Muscle of leg (tissue), 11 donors: ENCODE data around the gene ZNF521. TPM values are rescaled to one million over a fixed set of nuclear protein-coding genes. Genes with fewer than 3 reads are reported as not detected.

Experiments used
- DNase-seq: peaks from one replicate; pipeline ENCODE4 v3.0.0; 2013
- H3K27ac ChIP-seq: one replicate; pipeline ENCODE4 v1.5.1; 2013; ENCODE audit warnings: mild to moderate bottlenecking, low read length, control low read depth
- H3K27me3 ChIP-seq: one replicate; pipeline ENCODE4 v1.6.1; 2013; ENCODE audit warnings: low read length; ENCODE audit not compliant: control insufficient read depth, insufficient read depth
- H3K36me3 ChIP-seq: one replicate; pipeline ENCODE4 v1.6.1; 2013; ENCODE audit warnings: low read length; ENCODE audit not compliant: control insufficient read depth, insufficient read depth
- H3K4me1 ChIP-seq: one replicate; pipeline ENCODE4 v1.6.1; 2013; ENCODE audit warnings: low read length; ENCODE audit not compliant: control insufficient read depth, insufficient read depth
- H3K4me3 ChIP-seq: one replicate; pipeline ENCODE4 v1.5.1; 2013; ENCODE audit warnings: low read length, control low read depth
- H3K9me3 ChIP-seq: replicated peaks from 2 replicates; pipeline ENCODE4 v1.6.1; 2013; ENCODE audit warnings: low read depth, low read length; ENCODE audit not compliant: control insufficient read depth
- WGBS: methylation state at CpG from one replicate; pipeline ENCODE4 v1.1.5; 2013; ENCODE audit warnings: missing lambda C conversion rate; ENCODE audit not compliant: insufficient coverage; 5-methylcytosine and 5-hydroxymethylcytosine counted together
- polyA plus RNA-seq, 8 donors: library from polyadenylated mRNA; unstranded; fragments of 120-200 nt; gene quantifications; one replicate each; pipeline versions ENCODE4 v1.2.1 to v1.2.3, GENCODE V29; 2013; ENCODE audit warnings: inconsistent platforms in 1 of 8, low replicate concordance in 1 of 8; ENCODE audit not compliant: insufficient read length in 8 of 8, insufficient read depth in 1 of 8
- total RNA-seq: library from RNA; stranded (reverse); fragments of 120-200 nt; gene quantifications from one replicate; pipeline ENCODE4 v1.2.4, GENCODE V29; 2013

Gene ZNF521
- total and polyA plus RNA-seq, 9 donors: 29.6 to 67.1 (median 46.1) TPM

- no CpG with 5 or more reads among the region's 6 CpGs for whole genome bisulfite sequencing
- Histone ChIP-seq H3K27me3 (no peaks in the 10 kb centered on the region), H3K27ac (peak overlapping the region; percentile 80), H3K9me3 (no peaks in the 10 kb centered on the region), H3K4me3 (peak overlapping the region; percentile 45), H3K4me1 (peaks cover 6% of the 10 kb centered on the region), H3K36me3 (no peaks in the 10 kb centered on the region)
- DNase-seq: no peak
Observed at GRCh38 chr18:25352629-25353005, 651 bp upstream of the ZNF521 start.

- WGBS: 0% methylated on average over 4 of the region's 20 CpGs
- Histone ChIP-seq H3K4me1 (peaks cover 6% of the 10 kb centered on the region), H3K4me3 (peak overlapping the region; percentile 80), H3K27ac (peak overlapping the region; percentile 98), H3K9me3 (no peaks in the 10 kb centered on the region), H3K27me3 (no peaks in the 10 kb centered on the region), H3K36me3 (no peaks in the 10 kb centered on the region)
- peak; percentile 68 for DNase-seq
Observed at GRCh38 chr18:25351280-25351775, 638 bp downstream of the ZNF521 start.

- H3K9me3 ChIP-seq: no peaks in the 10 kb centered on the region
- no peaks in the 10 kb centered on the region for H3K36me3 ChIP-seq
- H3K27ac ChIP-seq: peak overlapping the region; percentile 98
- H3K27me3 ChIP-seq: no peaks in the 10 kb centered on the region
- WGBS: under 1% methylated on average over 52 of the region's 76 CpGs
- peak; percentile 91 for DNase-seq
- H3K4me3 ChIP-seq: peak overlapping the region; percentile 84
- H3K4me1 ChIP-seq: peaks cover 6% of the 10 kb centered on the region
Observed at GRCh38 chr18:25350489-25351251, 1.3 kb downstream of the ZNF521 start.

- Histone ChIP-seq H3K4me3 (peak overlapping the region; percentile 84), H3K27me3 (no peaks in the 10 kb centered on the region), H3K27ac (peak overlapping the region; percentile 97), H3K36me3 (no peaks in the 10 kb centered on the region), H3K9me3 (no peaks in the 10 kb centered on the region), H3K4me1 (peaks cover 8% of the 10 kb centered on the region)
- under 1% methylated on average over 49 of the region's 64 CpGs for WGBS
- peak; percentile 78 for DNase-seq
Observed at GRCh38 chr18:25349926-25350487, 2.0 kb downstream of the ZNF521 start.

- Histone ChIP-seq H3K27me3 (no peaks in the 10 kb centered on the region), H3K27ac (peak overlapping the region; percentile 91), H3K4me1 (peaks cover 8% of the 10 kb centered on the region), H3K9me3 (no peaks in the 10 kb centered on the region), H3K36me3 (no peaks in the 10 kb centered on the region), H3K4me3 (peak overlapping the region; percentile 84)
- DNase-seq: peak; percentile 83
- under 1% methylated on average over 70 of the region's 78 CpGs for WGBS
Observed at GRCh38 chr18:25349131-25349925, 2.6 kb downstream of the ZNF521 start.

- peaks cover 8% of the 10 kb centered on the region for H3K4me1 ChIP-seq
- no peaks in the 10 kb centered on the region for H3K9me3 ChIP-seq
- H3K4me3 ChIP-seq: peak overlapping the region; percentile 63
- WGBS: 19% methylated on average over 9 of the region's 17 CpGs
- peak overlapping the region; percentile 91 for H3K27ac ChIP-seq
- H3K36me3 ChIP-seq: no peaks in the 10 kb centered on the region
- peak; percentile 65 for DNase-seq
- H3K27me3 ChIP-seq: no peaks in the 10 kb centered on the region
Observed at GRCh38 chr18:25348386-25349130, 3.4 kb downstream of the ZNF521 start.

GRCh38 chr18:25346561-25346960 is 5.4 kb downstream of the ZNF521 start:
- Histone ChIP-seq H3K4me3 (no peak overlapping the region), H3K27me3 (no peaks in the 10 kb centered on the region), H3K9me3 (no peaks in the 10 kb centered on the region), H3K27ac (no peak overlapping the region), H3K36me3 (no peaks in the 10 kb centered on the region), H3K4me1 (peaks cover 8% of the 10 kb centered on the region)
- no CpG with 5 or more reads among the region's 1 CpG for WGBS
- no peak for DNase-seq

GRCh38 chr18:25345081-25345866 is 6.7 kb downstream of the ZNF521 start:
- DNase-seq: peak; percentile 73
- Histone ChIP-seq H3K4me1 (peaks cover 8% of the 10 kb centered on the region), H3K9me3 (no peaks in the 10 kb centered on the region), H3K27ac (peak overlapping the region; percentile 50), H3K36me3 (no peaks in the 10 kb centered on the region), H3K4me3 (no peak overlapping the region), H3K27me3 (no peaks in the 10 kb centered on the region)
- WGBS: 13% methylated on average over 3 of the region's 8 CpGs

- Histone ChIP-seq H3K4me1 (peaks cover 2% of the 10 kb centered on the region), H3K4me3 (no peak overlapping the region), H3K36me3 (no peaks in the 10 kb centered on the region), H3K9me3 (no peaks in the 10 kb centered on the region), H3K27ac (no peak overlapping the region), H3K27me3 (no peaks in the 10 kb centered on the region)
- DNase-seq: no peak
- WGBS: 33% methylated on average over 1 of the region's 2 CpGs
Observed at GRCh38 chr18:25341831-25342230, 10.1 kb downstream of the ZNF521 start.
